Endothelial cell of umbilical vein (primary cell): ENCODE measurements around the gene SDHAF2. TPM values are rescaled to one million over a fixed set of nuclear protein-coding genes. Genes with fewer than 3 reads are reported as not detected.

Source experiments
- BruUV-seq: library from RNA; stranded (reverse); fragments of 400-500 nt; replicated peaks from 2 replicates; lab custom pipeline; 2021; lab: Mats Ljungman, UMichigan
- CTCF ChIA-PET: fragments of 300-600, 350-600 bp; sonication (Branson Sonifier 250); formaldehyde crosslinking; loops from one replicate; lab custom pipeline; 2021; ENCODE audit warnings: antibody characterized with exemption, inconsistent platforms; lab: Charles Lee
- POLR2A ChIA-PET: fragments of 300-600, 350-600 bp; sonication (Branson Sonifier 250); formaldehyde crosslinking; loops from one replicate; lab custom pipeline; 2021; ENCODE audit warnings: antibody characterized with exemption, inconsistent platforms; lab: Charles Lee
- DNase-seq: peaks from one replicate; pipeline ENCODE4 v3.0.0-alpha.2; 2011; ENCODE audit warnings: low read depth, low spot score
- FAIRE-seq: peaks from 2 replicates; lab custom pipeline; 2011; peaks lifted over from hg19 to GRCh38; lab: Jason Lieb, UNC
- H2AFZ ChIP-seq: 2 replicates; pipeline ENCODE4 v1.6.0; 2012; ENCODE audit warnings: low read depth, low read length, control low read depth, inconsistent platforms
- H3K27ac ChIP-seq: 2 replicates; pipeline ENCODE4 v1.5.1; 2011; ENCODE audit warnings: low read depth, mild to moderate bottlenecking, control low read depth, low read length, moderate library complexity; ENCODE audit not compliant: insufficient read depth
- H3K27me3 ChIP-seq, 2 experiments: 2 replicates each; pipeline versions ENCODE4 v1.6.0 to v1.6.1; 2011; ENCODE audit warnings: low read length in 2 of 2, mixed read lengths in 1 of 2; ENCODE audit not compliant: control insufficient read depth in 2 of 2, insufficient read depth in 2 of 2
- H3K36me3 ChIP-seq, 2 experiments: 2 replicates in 1 of 2; 3 replicates in 1 of 2; pipeline ENCODE4 v1.5.1; 2011; ENCODE audit warnings: low read length in 2 of 2, mild to moderate bottlenecking in 1 of 2, moderate library complexity in 1 of 2; ENCODE audit not compliant: control insufficient read depth in 2 of 2, insufficient read depth in 2 of 2; ENCODE audit errors: extremely low read depth in 1 of 2
- H3K4me1 ChIP-seq: 3 replicates; pipeline ENCODE4 v1.5.1; 2011; ENCODE audit warnings: mild to moderate bottlenecking, low read length; ENCODE audit not compliant: control insufficient read depth, insufficient read depth; ENCODE audit errors: extremely low read depth
- H3K4me2 ChIP-seq: 2 replicates; pipeline ENCODE4 v1.6.1; 2011; ENCODE audit warnings: low read length, control low read depth, mixed read lengths; ENCODE audit not compliant: insufficient read depth
- H3K4me3 ChIP-seq, 3 experiments: fragments of 200-600 bp in 1 of 3; sonication (generic), shearing (Covaris generic) in 1 of 3; replicated peaks in 1 of 3; 2 replicates each; pipeline ENCODE4 v1.5.1; 2011 to 2016; ENCODE audit warnings: control low read depth in 3 of 3, low read length in 3 of 3, mild to moderate bottlenecking in 2 of 3, inconsistent platforms in 1 of 3, low read depth in 1 of 3, moderate library complexity in 1 of 3; ENCODE audit not compliant: insufficient read depth in 1 of 3
- H3K79me2 ChIP-seq: 2 replicates; pipeline ENCODE4 v1.6.0; 2012; ENCODE audit warnings: low read length, inconsistent platforms; ENCODE audit not compliant: control insufficient read depth, insufficient read depth
- H3K9ac ChIP-seq: replicated peaks from 2 replicates; pipeline ENCODE3; 2011; ENCODE audit warnings: low read length, control low read depth; ENCODE audit not compliant: insufficient read depth; ENCODE audit errors: extremely low read depth
- H3K9me1 ChIP-seq: replicated peaks from 3 replicates; pipeline ENCODE4 v1.6.0; 2011; ENCODE audit warnings: mild to moderate bottlenecking, low read length; ENCODE audit not compliant: control insufficient read depth, insufficient read depth; ENCODE audit errors: extremely low read depth
- H3K9me3 ChIP-seq: replicated peaks from 2 replicates; pipeline ENCODE4 v1.5.1; 2012; ENCODE audit warnings: low read length, inconsistent platforms; ENCODE audit not compliant: control insufficient read depth, insufficient read depth
- H4K20me1 ChIP-seq: replicated peaks from 2 replicates; pipeline ENCODE3; 2011; ENCODE audit warnings: mild to moderate bottlenecking, low read length; ENCODE audit not compliant: control insufficient read depth, insufficient read depth; ENCODE audit errors: extremely low read depth
- FOS ChIP-seq: IDR thresholded peaks from 2 replicates; pipeline ENCODE4 v1.6.1; 2011; ENCODE audit warnings: mild to moderate bottlenecking, low read length, moderate library complexity, borderline replicate concordance; ENCODE audit not compliant: insufficient read depth
- JUN ChIP-seq: IDR thresholded peaks from 2 replicates; pipeline ENCODE4 v1.6.1; 2011; ENCODE audit warnings: borderline replicate concordance, low read depth; ENCODE audit not compliant: insufficient read length, insufficient read depth
- POLR2AphosphoS5 ChIP-seq: IDR thresholded peaks from 2 replicates; pipeline ENCODE4 v1.6.1; 2012; ENCODE audit warnings: low read depth, mild to moderate bottlenecking, control low read depth, low read length, moderate library complexity; ENCODE audit not compliant: insufficient read depth
- dilution Hi-C: fragments of 300-500 bp; cut with MboI; formaldehyde crosslinking; loops from one replicate; pipeline ENCODE4 v1.15.0; 2019; ENCODE audit warnings: low sequenced_read_pairs; ENCODE audit not compliant: extremely low pct_ligation_motif_present
- intact Hi-C: fragments of 100-400 bp; cut with micrococcal nuclease; formaldehyde crosslinking; loops from one replicate; pipeline ENCODE4 v1.10.0; 2022
- polyA plus RNA-seq, 4 experiments: library from polyadenylated mRNA; depleted of rRNA in 3 of 4; stranded (reverse) in 3 of 4; unstranded in 1 of 4; fragments of >200 nt; gene quantifications; 2 replicates each; pipeline versions ENCODE4 v1.2.1 to v1.2.3, GENCODE V29; 2011 to 2012; ENCODE audit warnings: missing spikeins in 1 of 4
- total RNA-seq: library from RNA; stranded (reverse); gene quantifications from 2 replicates; pipeline ENCODE4 v1.2.3, GENCODE V29; 2021

SDHAF2 gene
- total and polyA plus RNA-seq, 2 donors (not counting 3 experiments of a cell fraction or from before 2014, with no cell fraction given), result 44.5 to 128 TPM

DNA sequence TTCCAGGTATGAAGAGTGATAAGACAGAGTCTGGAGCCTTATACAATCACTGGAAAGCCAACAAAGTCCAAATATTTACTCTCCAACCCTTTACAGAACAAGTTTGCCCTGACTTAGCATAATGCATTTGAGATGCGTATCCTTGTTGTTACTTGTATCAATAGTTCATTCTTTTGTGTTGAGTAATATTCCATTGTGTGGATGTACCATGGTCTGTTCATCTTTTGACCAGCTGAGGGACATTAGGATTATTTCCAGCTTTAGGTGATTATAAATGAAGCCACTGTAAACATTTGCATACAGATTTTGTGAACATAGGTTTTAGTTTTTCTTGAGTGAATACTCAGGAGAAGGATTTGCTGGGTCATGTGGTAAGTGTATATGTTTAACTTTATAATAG, 9.7 kb downstream of the SDHAF2 start:
- no peak overlapping the region for H3K27ac ChIP-seq
- peaks cover 7% of the 10 kb centered on the region for H3K4me1 ChIP-seq
- ChIA-PET POLR2A (no interaction called here), CTCF (interaction anchor here (1.4 kb wide), 1 partner anchor 43 kb away, joined by 3 read pairs; no protein-coding TSS in a partner anchor)
- H3K9me3 ChIP-seq, result no peaks in the 10 kb centered on the region
- dilution Hi-C loops, result no loop called here
- H3K4me2 ChIP-seq, result no peak overlapping the region
- peaks cover 51% of the 10 kb centered on the region for H3K79me2 ChIP-seq
- FAIRE-seq, result no peak
- no peak overlapping the region for H3K4me3 ChIP-seq
- intact Hi-C loops, result no loop called here
- H4K20me1 ChIP-seq, result peaks cover 5% of the 10 kb centered on the region
- TF ChIP-seq FOS (no peak), JUN (no peak)
- no peak overlapping the region for H2AFZ ChIP-seq
- no TSS peak for BruUV-seq
- H3K9me1 ChIP-seq, result no peaks in the 10 kb centered on the region
- H3K27me3 ChIP-seq, result no peaks in the 10 kb centered on the region
- H3K36me3 ChIP-seq, result peaks cover 13 to 30% of the 10 kb centered on the region in 2 experiments
- no peak overlapping the region for H3K9ac ChIP-seq
- DNase-seq, result no peak

DNA sequence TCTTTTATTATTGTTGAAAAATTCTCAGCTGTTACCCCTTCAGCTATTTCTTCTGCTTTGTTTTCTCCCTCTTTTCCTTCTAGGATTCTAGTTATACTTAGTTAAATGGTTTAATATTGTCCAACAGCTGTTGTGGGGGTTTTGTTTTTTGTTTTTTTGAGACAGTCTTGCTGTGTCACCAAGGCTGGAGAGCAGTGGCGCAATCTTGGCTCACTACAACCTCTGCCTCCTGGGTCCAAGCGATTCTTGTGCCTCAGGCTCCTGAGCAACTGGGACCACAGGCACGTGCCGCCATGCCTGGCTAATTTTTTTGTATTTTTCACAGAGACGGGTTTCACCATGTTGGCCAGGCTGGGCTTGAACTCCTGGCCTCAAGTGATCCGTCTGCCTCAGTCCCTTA, 12.7 kb downstream of the SDHAF2 start:
- no peak overlapping the region for H3K4me3 ChIP-seq
- H3K9me1 ChIP-seq, result no peaks in the 10 kb centered on the region
- BruUV-seq, result no TSS peak
- DNase-seq (no peak), FAIRE-seq (no peak)
- no peaks in the 10 kb centered on the region for H3K9me3 ChIP-seq
- H3K79me2 ChIP-seq, result peaks cover 22% of the 10 kb centered on the region
- H3K4me1 ChIP-seq, result no peaks in the 10 kb centered on the region
- H4K20me1 ChIP-seq, result no peaks in the 10 kb centered on the region
- intact Hi-C loops (no loop called here), dilution Hi-C loops (no loop called here)
- no peak overlapping the region for H3K4me2 ChIP-seq
- no peak overlapping the region for H3K9ac ChIP-seq
- H3K27ac ChIP-seq, result no peak overlapping the region
- no peak overlapping the region for H2AFZ ChIP-seq
- POLR2A ChIA-PET, result no interaction called here
- CTCF ChIA-PET, result interaction anchor here (1.4 to 2.0 kb wide), 2 partner anchors 74 to 196 kb away, joined by 7 to 8 read pairs; no protein-coding TSS in a partner anchor
- no peaks in the 10 kb centered on the region for H3K27me3 ChIP-seq
- H3K36me3 ChIP-seq, result peaks cover 15 to 30% of the 10 kb centered on the region in 2 experiments
- no peak for TF ChIP-seq POLR2AphosphoS5
- no peak for TF ChIP-seq JUN
